Gastroesophageal sphincter (tissue), 4 donors: ENCODE measurements around the gene CLASP2. TPM values are rescaled to one million over a fixed set of nuclear protein-coding genes. Genes with fewer than 3 reads are reported as not detected.
"Not testable (repeated sequence)": the region's sequence is repeated elsewhere in the genome, so short reads cannot be mapped to it uniquely, and the experiment has no call there.

ENCODE experiments used
- ATAC-seq: fragments of 150-250 bp; one replicate; pipeline ENCODE4 v1.9.1; 2016; ENCODE audit warnings: mild to moderate bottlenecking, moderate library complexity
- H3K27ac ChIP-seq, 4 donors: fragments of 200-600 bp; sonication (generic) in 3 of 4; 1 replicate in 3 of 4; 2 replicates in 1 of 4; pipeline ENCODE4 v1.5.1; 2016 to 2019
- H3K27me3 ChIP-seq: fragments of 200-600 bp; sonication (generic); one replicate; pipeline ENCODE4 v1.5.1; 2019
- H3K36me3 ChIP-seq, 2 donors: fragments of 200-600 bp; sonication (generic); one replicate each; pipeline ENCODE4 v1.5.1; 2019; ENCODE audit warnings: control low read depth in 1 of 2
- H3K4me1 ChIP-seq, 3 donors: fragments of 200-600 bp; sonication (generic); 1 replicate in 2 of 3; 2 replicates in 1 of 3; pipeline ENCODE4 v1.5.1; 2016 to 2019; ENCODE audit warnings: control low read depth in 2 of 3
- H3K4me3 ChIP-seq, 2 donors: fragments of 200-600 bp; sonication (generic); one replicate each; pipeline ENCODE4 v1.5.1; 2019; ENCODE audit warnings: mild to moderate bottlenecking in 1 of 2, moderate library complexity in 1 of 2
- H3K9me3 ChIP-seq, 3 donors: fragments of 200-600 bp; sonication (generic); one replicate each; pipeline ENCODE4 v1.5.1; 2017 to 2019; ENCODE audit warnings: control low read depth in 2 of 3
- EP300 ChIP-seq: sonication (generic); formaldehyde crosslinking; IDR thresholded peaks from one replicate; pipeline ENCODE4 v1.6.1; 2017; ENCODE audit warnings: antibody characterized with exemption, mild to moderate bottlenecking
- POLR2A ChIP-seq, 2 donors: fragments of 450-650 bp; IDR thresholded peaks; one replicate each; pipeline ENCODE4 v1.6.1; 2017; ENCODE audit warnings: antibody characterized with exemption in 2 of 2, mild to moderate bottlenecking in 2 of 2, moderate library complexity in 1 of 2
- POLR2AphosphoS5 ChIP-seq: sonication (generic); formaldehyde crosslinking; IDR thresholded peaks from one replicate; pipeline ENCODE4 v1.6.1; 2017; ENCODE audit warnings: antibody characterized with exemption
- WGBS, 2 donors: methylation state at CpG; one replicate each; pipeline ENCODE4 v1.1.5; 2018; ENCODE audit warnings: low coverage in 1 of 2; 5-methylcytosine and 5-hydroxymethylcytosine counted together
- total RNA-seq, 4 donors: library from RNA; depleted of rRNA; stranded (reverse); fragments of >200 nt; gene quantifications; one replicate each; pipeline ENCODE4 v1.1.0, GENCODE V29; 2016
- TF ChIP-seq, protein P1 (sequence below), 4 experiments: fragments of 200-600 bp in 2 of 4; fragments of 450-650 bp in 2 of 4; sonication (generic) in 1 of 4; IDR thresholded peaks; one replicate each; pipeline ENCODE4 v1.5.1; 2017 to 2019; ENCODE audit warnings: antibody characterized with exemption in 4 of 4, mild to moderate bottlenecking in 2 of 4, moderate library complexity in 2 of 4

Gene CLASP2
- total RNA-seq, 4 donors from 2014 or later: 45.3 to 90.7 (median 54.1) TPM

DNA sequence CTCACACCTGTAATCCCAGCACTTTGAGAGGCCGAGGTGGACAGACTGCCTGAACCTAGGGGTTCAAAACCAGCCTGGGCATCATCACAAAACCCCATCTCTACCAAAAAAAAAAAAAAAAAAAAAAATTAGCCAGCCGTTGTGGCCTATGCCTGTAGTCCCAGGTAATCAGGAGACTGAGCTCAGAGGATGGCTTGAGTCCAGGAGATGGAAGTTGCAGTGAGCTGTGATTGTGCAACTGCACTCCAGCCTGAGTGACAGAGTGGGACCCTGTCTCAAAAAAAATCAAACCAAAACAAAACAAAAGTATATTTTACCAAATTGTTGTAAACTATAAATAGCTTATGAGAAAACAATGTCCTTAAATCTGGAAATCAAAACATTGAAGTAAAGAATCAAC is 243.2 kb downstream of the CLASP2 start:
- no peak for TF ChIP-seq POLR2A (IDR thresholded peaks at IDR 0.05)
- TF ChIP-seq POLR2AphosphoS5: no peak
- TF ChIP-seq, protein P1, sequence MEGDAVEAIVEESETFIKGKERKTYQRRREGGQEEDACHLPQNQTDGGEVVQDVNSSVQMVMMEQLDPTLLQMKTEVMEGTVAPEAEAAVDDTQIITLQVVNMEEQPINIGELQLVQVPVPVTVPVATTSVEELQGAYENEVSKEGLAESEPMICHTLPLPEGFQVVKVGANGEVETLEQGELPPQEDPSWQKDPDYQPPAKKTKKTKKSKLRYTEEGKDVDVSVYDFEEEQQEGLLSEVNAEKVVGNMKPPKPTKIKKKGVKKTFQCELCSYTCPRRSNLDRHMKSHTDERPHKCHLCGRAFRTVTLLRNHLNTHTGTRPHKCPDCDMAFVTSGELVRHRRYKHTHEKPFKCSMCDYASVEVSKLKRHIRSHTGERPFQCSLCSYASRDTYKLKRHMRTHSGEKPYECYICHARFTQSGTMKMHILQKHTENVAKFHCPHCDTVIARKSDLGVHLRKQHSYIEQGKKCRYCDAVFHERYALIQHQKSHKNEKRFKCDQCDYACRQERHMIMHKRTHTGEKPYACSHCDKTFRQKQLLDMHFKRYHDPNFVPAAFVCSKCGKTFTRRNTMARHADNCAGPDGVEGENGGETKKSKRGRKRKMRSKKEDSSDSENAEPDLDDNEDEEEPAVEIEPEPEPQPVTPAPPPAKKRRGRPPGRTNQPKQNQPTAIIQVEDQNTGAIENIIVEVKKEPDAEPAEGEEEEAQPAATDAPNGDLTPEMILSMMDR (IDR thresholded peaks at IDR 0.05): no peak
- TF ChIP-seq EP300: no peak
- Histone ChIP-seq H3K27ac (no peak overlapping the region), H3K36me3 (no peaks in the 10 kb centered on the region), H3K4me1 (no peaks in the 10 kb centered on the region), H3K9me3 (no peaks in the 10 kb centered on the region), H3K27me3 (no peaks in the 10 kb centered on the region), H3K4me3 (no peak overlapping the region)
- WGBS, 2 donors: 80 to 95% methylated on average over 1 to 2 of the region's 2 CpGs
- ATAC-seq: no peak

DNA sequence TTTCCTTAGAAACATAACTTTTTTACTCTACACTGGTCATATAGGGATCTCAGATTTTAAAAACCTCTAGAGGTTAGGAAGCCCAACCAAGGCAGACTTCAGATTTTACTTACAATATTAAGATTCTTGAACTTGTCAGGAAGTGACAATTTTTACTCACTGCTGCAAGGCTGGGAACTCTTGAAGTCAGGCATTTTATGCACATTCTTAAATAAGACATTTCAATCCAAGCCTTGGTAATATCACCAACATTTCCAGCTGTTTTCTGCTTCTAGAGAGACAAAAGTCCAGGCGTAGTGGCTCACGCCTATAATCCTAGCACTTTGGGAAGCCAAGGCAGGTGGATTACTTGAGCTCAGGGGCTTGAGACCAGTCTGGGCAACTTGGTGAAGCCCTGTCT is 244.2 kb downstream of the CLASP2 start:
- no peaks in the 10 kb centered on the region for H3K4me1 ChIP-seq
- ATAC-seq: no peak

DNA sequence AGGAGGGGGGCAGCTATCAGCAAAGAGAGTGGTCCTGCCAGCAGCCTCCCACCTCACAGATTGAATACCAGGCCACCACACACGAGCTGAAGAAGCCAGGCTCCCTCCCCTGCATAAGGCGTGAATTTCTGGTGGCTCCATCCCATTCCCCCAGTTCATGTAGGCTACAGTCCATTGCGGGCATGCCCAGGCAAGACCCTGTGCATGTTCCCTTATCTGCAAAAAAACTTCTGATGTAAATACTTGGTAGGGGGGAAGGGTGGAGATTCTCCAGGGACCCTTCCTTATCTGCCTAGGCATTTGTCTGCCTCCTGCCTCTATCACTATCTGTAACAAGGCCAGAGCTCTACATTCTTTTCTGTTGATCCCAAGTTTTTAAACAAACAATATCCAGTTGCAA is 250.3 kb downstream of the CLASP2 start:
- TF ChIP-seq, protein P1 (IDR thresholded peaks at IDR 0.05): no peak
- Histone ChIP-seq H3K4me3 (no peak overlapping the region), H3K27ac (no peak overlapping the region), H3K4me1 (no peaks in the 10 kb centered on the region), H3K9me3 (no peaks in the 10 kb centered on the region), H3K36me3 (no peaks in the 10 kb centered on the region), H3K27me3 (no peaks in the 10 kb centered on the region)
- ATAC-seq: no peak
- WGBS, 2 donors: no CpG with 5 or more reads among the region's 3 CpGs

More for the DNA sequence above, 244.2 kb downstream of the CLASP2 start:
- Histone ChIP-seq H3K9me3 (no peaks in the 10 kb centered on the region), H3K36me3 (no peaks in the 10 kb centered on the region), H3K27me3 (no peaks in the 10 kb centered on the region), H3K27ac (no peak overlapping the region), H3K4me3 (no peak overlapping the region)
- WGBS, 2 donors: 60 to 86% methylated on average over 1 to 2 of the region's 2 CpGs
- TF ChIP-seq POLR2A (IDR thresholded peaks at IDR 0.05): no peak
- TF ChIP-seq, protein P1 (IDR thresholded peaks at IDR 0.05): no peak
- no peak for TF ChIP-seq POLR2AphosphoS5
- TF ChIP-seq EP300: no peak

DNA sequence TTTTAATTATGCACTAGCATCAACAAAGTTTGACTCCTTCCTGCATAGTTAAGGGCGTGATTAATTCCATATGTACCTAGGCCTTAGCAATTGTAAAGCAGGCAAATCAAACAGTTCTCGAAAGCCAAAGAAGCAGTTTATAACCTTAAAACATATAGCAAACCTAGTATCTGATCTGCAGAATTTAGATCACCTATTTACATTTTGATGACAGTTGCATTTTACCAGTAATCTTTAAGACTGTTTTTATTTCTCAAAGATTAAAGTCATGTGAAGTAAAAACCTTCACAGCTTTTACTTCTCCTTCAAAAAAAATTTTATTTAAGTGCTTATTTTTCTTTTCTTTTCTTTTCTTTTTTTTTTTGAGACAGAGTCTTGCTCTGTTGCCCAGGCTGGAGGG is 257.0 kb downstream of the CLASP2 start:
- Histone ChIP-seq H3K36me3 (peaks cover 0 to 6% of the 10 kb centered on the region in 2 donors), H3K4me1 (no peaks in the 10 kb centered on the region), H3K4me3 (no peak overlapping the region), H3K27ac (no peak overlapping the region), H3K27me3 (no peaks in the 10 kb centered on the region), H3K9me3 (peaks cover 0 to 11% (median 0%) of the 10 kb centered on the region in 3 donors)
- WGBS, 2 donors: 94 to 97% methylated on average over 2 of the region's 2 CpGs
- no peak for TF ChIP-seq POLR2A (IDR thresholded peaks at IDR 0.05)
- no peak for ATAC-seq

DNA sequence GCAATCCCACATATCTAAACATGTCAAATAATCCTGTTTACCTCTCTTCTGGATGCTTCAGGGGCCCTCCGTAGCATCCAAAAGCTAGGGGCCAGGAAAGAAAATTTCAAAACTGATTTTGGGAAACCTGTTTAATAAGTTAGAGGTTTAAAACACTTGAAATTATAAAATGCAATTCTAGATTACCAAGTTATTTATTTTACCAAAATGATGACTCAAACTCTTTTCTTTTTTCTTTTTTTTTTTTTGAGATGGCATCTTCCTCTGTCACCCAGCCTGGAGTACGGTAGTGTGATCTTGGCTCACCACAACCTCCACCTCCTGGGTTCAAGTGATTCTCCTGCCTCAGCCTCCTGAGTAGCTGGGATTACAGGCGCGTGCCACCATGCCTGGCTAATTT is 258.5 kb downstream of the CLASP2 start:
- WGBS, 2 donors: 90 to 100% methylated on average over 3 to 4 of the region's 4 CpGs
- H3K36me3 ChIP-seq, ATAC-seq, H3K4me1 ChIP-seq, H3K27ac ChIP-seq, H3K27me3 ChIP-seq, H3K4me3 ChIP-seq: not testable (repeated sequence)
- H3K9me3 ChIP-seq: peaks cover 0 to 11% (median 0%) of the 10 kb centered on the region in 3 donors

DNA sequence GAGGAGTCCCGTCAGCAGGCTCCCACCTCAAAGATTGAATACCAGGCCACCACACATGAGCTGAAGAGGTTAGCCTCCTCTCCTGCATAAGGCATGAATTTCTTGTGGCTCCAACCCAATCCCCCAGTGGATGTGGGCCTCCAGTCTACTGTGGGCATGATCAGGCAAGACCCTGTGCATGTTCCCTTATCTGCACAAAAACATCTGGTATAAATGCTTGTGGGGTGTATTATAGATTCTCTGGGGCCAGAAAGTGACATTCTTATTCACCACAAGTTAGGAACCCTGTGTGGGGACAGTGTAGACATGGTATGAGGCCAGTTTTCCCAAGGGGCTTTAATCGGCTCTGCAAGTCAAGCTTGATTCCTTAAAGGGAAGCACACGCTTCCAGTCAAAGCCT is 259.6 kb downstream of the CLASP2 start:
- Histone ChIP-seq H3K4me1 (no peaks in the 10 kb centered on the region), H3K27me3 (no peaks in the 10 kb centered on the region), H3K36me3 (peaks cover 0 to 6% of the 10 kb centered on the region in 2 donors), H3K9me3 (peaks cover 0 to 11% (median 0%) of the 10 kb centered on the region in 3 donors), H3K4me3 (no peak overlapping the region), H3K27ac (no peak overlapping the region)
- no peak for TF ChIP-seq POLR2A (IDR thresholded peaks at IDR 0.05)
- TF ChIP-seq, protein P1 (IDR thresholded peaks at IDR 0.05): no peak
- TF ChIP-seq POLR2AphosphoS5: no peak
- TF ChIP-seq EP300: no peak
- WGBS, 2 donors: 90 to 100% methylated on average over 2 of the region's 3 CpGs
- no peak for ATAC-seq
